ENCODE data around the gene DNM3. TPM values are rescaled to one million over a fixed set of nuclear protein-coding genes. Genes with fewer than 3 reads are reported as not detected.

DNM3 gene
- total RNA-seq, 1 donor from 2014 or later, result 2.7 TPM

DNA sequence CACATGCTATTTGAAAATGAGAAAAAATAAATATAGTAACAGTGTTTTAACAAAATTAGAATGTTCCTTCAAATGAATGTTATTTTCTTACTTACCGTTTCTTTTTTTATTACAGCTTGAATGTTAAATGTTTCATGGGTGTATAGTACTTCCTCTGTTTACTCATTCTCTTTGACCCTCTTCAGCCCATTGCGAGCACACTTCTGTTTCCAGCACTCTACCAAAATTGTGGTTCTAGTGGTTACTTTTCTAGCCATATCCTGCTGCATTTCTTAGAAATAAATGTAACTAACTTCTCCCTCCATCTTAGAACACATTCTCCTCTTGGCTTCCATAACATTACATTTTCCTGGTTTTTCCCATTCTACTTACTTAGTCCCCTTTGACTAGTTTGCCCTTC lies 389.2 kb downstream of the DNM3 start:
- Histone ChIP-seq H3K36me3 (ENCODE audit: control insufficient read depth, insufficient read depth, low read length) (no peaks in the 10 kb centered on the region), H3K27me3 (ENCODE audit: control insufficient read depth, insufficient read depth, low read length) (no peaks in the 10 kb centered on the region), H3K4me3 (ENCODE audit: low read depth, low read length) (no peak overlapping the region)
- TF ChIP-seq, protein P1, sequence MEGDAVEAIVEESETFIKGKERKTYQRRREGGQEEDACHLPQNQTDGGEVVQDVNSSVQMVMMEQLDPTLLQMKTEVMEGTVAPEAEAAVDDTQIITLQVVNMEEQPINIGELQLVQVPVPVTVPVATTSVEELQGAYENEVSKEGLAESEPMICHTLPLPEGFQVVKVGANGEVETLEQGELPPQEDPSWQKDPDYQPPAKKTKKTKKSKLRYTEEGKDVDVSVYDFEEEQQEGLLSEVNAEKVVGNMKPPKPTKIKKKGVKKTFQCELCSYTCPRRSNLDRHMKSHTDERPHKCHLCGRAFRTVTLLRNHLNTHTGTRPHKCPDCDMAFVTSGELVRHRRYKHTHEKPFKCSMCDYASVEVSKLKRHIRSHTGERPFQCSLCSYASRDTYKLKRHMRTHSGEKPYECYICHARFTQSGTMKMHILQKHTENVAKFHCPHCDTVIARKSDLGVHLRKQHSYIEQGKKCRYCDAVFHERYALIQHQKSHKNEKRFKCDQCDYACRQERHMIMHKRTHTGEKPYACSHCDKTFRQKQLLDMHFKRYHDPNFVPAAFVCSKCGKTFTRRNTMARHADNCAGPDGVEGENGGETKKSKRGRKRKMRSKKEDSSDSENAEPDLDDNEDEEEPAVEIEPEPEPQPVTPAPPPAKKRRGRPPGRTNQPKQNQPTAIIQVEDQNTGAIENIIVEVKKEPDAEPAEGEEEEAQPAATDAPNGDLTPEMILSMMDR (IDR thresholded peaks at IDR 0.05; ENCODE audit: insufficient read depth, low read length, poor library complexity, severe bottlenecking), result no peak
- no peak for DNase-seq (ENCODE audit: low read depth)

DNA sequence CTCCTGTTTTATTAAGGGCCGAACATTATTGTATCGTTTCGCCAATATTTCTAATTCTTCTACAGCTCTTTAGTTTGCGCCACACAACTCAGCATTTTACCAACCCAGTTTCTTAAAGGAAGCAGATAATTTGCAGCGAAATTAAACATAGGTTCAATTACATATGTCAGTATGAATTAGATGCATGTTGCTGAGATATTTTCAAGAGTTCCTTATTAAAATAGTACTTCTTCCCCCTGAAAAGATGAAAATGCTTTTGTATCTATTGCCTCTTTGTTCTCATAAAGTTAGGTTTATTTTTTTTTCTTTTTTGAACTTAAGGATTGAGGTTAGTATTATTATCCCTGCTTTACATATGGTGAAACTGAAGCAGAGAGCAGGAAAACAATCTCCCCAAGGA lies 395.7 kb downstream of the DNM3 start:
- Histone ChIP-seq H3K27me3 (ENCODE audit: control insufficient read depth, insufficient read depth, low read length) (no peaks in the 10 kb centered on the region), H3K4me3 (ENCODE audit: low read depth, low read length) (no peak overlapping the region), H3K36me3 (ENCODE audit: control insufficient read depth, insufficient read depth, low read length) (no peaks in the 10 kb centered on the region)
- TF ChIP-seq, protein P1 (IDR thresholded peaks at IDR 0.05; ENCODE audit: insufficient read depth, low read length, poor library complexity, severe bottlenecking), result no peak
- DNase-seq (ENCODE audit: low read depth), result no peak

DNA sequence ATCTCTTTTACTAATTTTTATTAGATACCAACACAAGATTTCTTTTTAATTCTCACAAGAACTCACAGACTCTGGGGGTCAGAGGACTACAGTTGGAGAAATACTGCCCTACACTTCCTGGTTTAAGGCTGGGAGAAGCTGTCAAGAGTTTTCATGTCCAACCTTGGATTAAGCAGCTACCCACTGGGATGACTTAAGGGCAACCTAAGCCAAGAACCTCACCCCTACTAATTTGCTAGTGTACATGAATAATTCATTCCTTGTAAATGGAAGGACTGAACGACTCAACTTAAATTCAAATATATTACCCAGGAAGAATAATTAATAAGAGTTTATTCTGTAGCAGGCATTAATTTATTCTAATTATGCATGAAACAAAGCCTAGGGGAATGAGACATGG lies 396.9 kb downstream of the DNM3 start:
- no peak for DNase-seq (ENCODE audit: low read depth)
- no peaks in the 10 kb centered on the region for H3K36me3 ChIP-seq (ENCODE audit: control insufficient read depth, insufficient read depth, low read length)
- H3K27me3 ChIP-seq (ENCODE audit: control insufficient read depth, insufficient read depth, low read length), result no peaks in the 10 kb centered on the region
- H3K4me3 ChIP-seq (ENCODE audit: low read depth, low read length), result no peak overlapping the region
- TF ChIP-seq, protein P1 (IDR thresholded peaks at IDR 0.05; ENCODE audit: insufficient read depth, low read length, poor library complexity, severe bottlenecking), result no peak

DNA sequence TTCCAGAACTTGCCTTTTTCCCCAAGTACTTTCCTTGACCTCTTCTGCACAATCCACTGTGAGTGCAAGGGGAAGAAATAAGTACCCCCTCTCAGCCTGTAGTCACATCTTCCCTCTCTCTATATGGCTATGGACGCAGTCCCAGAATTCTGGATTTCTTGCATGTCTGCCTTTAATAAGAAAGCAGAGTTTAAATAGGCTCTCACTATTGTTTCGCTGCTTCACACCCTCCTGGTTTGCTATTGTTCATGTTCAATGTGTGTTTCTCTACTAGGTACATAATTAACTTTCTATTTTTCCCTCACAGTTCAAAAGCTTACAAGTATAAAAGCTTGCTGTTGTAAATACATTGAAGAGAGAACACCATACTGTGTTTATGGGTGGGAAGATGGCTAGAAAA lies 397.7 kb downstream of the DNM3 start:
- Histone ChIP-seq H3K27me3 (ENCODE audit: control insufficient read depth, insufficient read depth, low read length) (no peaks in the 10 kb centered on the region), H3K4me3 (ENCODE audit: low read depth, low read length) (no peak overlapping the region), H3K36me3 (ENCODE audit: control insufficient read depth, insufficient read depth, low read length) (no peaks in the 10 kb centered on the region)
- DNase-seq (ENCODE audit: low read depth), result no peak
- TF ChIP-seq, protein P1 (IDR thresholded peaks at IDR 0.05; ENCODE audit: insufficient read depth, low read length, poor library complexity, severe bottlenecking), result no peak

DNA sequence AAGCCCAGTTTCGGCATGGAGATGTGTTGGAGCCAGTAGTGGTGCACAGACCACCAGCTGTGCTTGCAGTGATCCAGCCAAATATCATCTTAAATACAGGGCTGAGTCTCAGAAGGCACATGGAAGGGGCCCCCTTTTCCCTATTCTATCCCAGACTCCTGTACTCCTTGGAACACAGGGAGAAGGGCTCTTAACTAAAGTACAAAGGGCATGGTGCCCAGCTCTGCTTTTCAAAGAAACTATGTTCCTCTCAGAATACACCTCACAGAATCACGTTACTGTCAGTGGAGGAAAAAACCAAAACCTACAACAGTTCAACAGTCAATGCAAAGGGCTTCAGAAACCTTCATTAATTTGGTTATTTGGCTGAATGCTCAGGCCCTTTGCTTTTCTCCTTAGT lies 398.6 kb downstream of the DNM3 start:
- Histone ChIP-seq H3K27me3 (ENCODE audit: control insufficient read depth, insufficient read depth, low read length) (no peaks in the 10 kb centered on the region), H3K36me3 (ENCODE audit: control insufficient read depth, insufficient read depth, low read length) (no peaks in the 10 kb centered on the region), H3K4me3 (ENCODE audit: low read depth, low read length) (no peak overlapping the region)
- TF ChIP-seq, protein P1 (IDR thresholded peaks at IDR 0.05; ENCODE audit: insufficient read depth, low read length, poor library complexity, severe bottlenecking), result no peak
- DNase-seq (ENCODE audit: low read depth), result no peak

DNA sequence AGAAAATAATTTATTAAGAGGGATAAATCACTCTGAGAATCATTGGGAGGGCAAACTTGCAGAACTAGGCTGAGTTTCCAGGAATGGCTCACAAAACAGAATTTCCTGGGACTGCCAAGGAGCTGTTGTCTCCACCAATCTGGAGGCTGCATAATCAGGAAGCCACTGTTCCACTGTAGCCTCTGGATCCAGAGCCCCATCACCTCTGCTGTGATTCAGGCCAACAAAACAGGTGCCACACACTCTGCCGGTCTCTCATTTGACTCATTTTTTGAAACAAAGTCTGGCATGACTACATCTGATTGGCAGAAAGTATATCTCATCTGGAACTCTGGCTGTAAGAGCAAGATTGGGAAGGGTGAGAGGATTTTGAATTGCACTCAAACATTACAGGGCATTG lies 400.2 kb downstream of the DNM3 start:
- TF ChIP-seq, protein P1 (IDR thresholded peaks at IDR 0.05; ENCODE audit: insufficient read depth, low read length, poor library complexity, severe bottlenecking), result no peak
- H3K27me3 ChIP-seq (ENCODE audit: control insufficient read depth, insufficient read depth, low read length), result no peaks in the 10 kb centered on the region
- DNase-seq (ENCODE audit: low read depth), result no peak
- no peaks in the 10 kb centered on the region for H3K36me3 ChIP-seq (ENCODE audit: control insufficient read depth, insufficient read depth, low read length)
- H3K4me3 ChIP-seq (ENCODE audit: low read depth, low read length), result no peak overlapping the region
